ENCODE measurements around the gene SDR42E2. TPM values are rescaled to one million over a fixed set of nuclear protein-coding genes. Genes with fewer than 3 reads are reported as not detected.
A peak's percentile ranks its signal among the peaks of the same experiment; 100 is the strongest.
"Not testable (repeated sequence)": the region's sequence is repeated elsewhere in the genome, so short reads cannot be mapped to it uniquely, and the experiment has no call there.

Gene SDR42E2
- total RNA-seq, 1 donor from 2014 or later = 0.20 TPM

DNA sequence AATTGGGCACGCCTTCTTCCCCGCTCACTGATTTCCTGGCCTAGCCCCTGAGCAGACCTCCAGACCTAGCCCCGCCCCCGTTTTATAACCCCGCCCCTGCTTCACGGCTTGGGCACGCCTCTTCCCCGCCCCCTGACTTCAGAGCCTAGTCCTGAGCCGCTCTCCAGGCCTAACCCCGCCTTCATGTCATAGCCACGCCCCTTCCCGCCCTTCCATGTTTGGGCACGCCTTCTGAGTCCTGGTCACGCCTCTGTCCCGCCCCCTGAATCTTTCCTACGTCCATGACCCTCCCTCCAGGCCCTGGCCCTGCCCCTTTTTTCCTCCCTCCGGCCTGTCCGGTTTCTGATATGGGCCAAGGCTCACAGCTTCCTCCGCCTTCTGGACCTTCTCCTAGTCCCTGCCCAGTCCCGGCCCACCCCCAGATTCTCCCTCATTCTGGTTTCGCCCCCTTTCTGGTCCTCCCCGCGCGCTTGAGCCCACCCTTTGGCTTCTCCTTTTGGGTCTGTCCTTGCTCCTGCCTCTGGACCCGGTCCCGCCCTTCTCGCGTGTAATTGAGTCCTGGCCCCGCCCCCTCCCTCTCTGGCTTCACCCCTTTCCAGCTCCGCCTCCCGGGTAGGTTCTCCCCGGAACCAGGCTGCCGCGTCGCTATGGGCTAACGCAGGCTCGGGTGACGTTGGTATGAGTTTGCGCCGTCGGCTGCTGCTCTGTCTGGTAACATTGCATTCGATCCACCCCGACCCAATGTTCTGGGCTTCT, 28.6 kb downstream of the SDR42E2 start:
- peak; percentile 96 to 100 for DNase-seq (ENCODE audit: low read depth in 2 of 2)

DNA sequence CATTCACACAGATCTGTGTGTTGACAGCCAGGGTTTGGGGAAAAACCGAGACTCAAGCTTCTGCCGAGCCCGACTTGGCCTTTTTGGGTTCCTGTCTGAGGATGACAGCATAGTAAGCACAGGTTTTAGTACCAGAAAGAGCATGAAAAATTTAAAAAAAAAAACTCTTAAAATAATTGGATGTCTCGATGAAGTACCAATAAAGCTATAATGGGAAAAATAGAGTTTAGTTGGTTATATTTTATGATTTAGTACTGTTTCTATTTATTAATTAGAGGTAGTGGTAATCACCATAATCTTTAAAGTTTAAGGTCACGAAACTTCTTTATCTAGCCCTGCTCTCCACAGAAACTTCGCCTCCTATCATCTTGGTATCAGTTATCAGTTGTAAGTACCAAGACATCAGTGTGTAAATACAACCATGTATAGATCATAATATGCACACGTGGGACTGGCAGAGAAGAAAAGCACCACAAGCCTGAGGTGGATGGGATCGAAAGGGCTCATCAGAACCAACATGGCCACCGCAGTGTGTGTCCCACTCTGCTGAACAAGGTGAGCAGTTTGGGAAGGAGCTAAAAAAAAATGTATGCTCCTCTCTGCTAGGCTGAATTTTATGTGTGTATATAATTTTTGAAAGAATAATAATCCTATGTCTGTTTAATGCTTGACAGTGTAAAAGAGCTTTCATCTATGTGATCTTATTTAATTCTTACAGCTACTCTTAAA, 29.4 kb downstream of the SDR42E2 start:
- peak; percentile 45 to 54 for DNase-seq (ENCODE audit: low read depth in 2 of 2)

DNA sequence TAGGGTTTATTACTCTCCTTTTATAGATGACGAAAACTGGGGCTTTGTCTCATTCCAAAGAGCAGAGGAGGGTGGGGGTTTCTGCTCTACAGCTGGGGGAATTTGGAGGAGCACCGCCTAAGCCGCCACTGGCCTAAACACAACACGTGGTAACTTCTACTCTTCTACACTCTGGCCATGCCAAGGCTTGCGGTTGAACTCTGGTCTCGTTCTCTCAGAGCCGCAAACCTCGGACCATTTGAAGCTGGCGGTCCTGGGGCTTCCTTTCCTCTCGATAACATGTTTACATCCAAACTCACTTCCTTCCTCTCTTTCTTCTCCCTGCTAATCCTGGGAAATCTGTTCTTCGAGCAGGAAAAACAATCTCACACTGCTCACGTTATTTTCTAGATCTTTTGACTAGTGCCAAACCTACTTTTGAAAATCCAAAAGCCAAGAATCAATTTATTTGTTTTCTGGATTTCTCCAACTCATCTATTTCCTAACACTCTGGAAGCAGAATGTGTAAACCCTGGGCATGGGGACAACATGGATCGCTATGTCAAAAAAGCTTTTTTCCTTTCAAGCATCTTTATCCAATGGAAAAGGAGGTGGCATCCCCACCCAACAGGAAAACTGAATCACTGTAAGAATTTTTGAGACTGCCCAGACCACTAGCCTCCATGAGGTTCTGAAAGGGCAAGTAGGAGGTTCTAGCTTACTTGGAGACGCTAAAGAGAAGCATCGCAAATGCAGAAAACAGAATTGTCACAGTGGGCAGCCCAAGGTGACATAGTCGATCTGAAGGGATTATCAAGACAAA, 30.2 kb downstream of the SDR42E2 start:
- peak; percentile 91 to 98 for DNase-seq (ENCODE audit: low read depth in 2 of 2)

DNA sequence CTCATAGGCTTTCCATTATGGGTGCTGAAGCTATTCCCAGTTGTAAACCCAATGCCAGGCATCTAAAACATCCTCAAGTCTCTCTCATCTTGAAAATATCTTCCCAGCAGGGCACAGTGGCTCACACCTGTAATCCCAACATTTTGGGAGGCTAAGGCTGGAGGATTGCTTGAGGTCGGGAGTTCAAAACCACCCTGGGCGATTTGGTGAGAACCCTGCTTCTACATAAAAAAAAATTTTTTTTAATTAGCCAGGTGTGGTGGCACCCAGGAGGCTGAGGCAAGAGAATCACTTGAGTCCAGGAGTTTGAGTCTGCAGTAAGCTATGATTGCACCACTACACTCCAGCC, 30.7 kb downstream of the SDR42E2 start:
- no peak for DNase-seq (ENCODE audit: low read depth in 2 of 2)

DNA sequence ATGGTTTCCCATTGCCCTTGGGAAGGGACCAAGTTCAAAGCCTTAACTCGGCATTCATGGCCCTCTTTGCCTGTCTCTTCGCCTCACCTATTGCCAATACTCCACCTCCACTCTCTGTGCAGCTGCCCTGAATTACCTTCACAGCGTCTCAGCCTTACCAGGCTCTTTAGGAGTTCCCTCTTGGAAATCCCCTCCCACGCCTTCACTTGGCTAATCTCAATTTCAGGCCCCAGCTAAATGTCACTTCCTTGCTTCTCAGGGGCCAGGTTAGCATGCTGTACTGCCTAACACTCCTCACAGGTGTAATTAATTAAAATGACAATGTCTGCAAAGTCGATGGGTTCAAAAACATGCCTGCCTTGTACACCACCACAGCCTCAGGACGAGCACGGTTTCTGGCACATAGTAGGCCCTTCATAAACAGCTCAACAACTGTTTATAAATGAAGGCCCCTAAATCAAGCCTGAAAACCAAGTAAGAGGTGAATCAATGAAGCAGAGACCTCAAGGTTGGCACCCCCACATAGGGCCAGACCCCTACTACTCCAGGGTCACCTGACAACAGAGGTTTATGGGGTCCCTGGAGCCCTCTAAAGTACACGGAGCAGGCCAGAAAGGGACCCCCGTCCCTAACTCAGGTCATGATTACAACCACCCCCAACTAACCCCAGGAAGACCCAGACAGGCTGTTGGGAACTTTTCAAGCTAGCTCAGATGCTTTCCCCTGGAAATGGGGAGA, 32.6 kb downstream of the SDR42E2 start:
- no peak for DNase-seq (ENCODE audit: low read depth in 2 of 2)

DNA sequence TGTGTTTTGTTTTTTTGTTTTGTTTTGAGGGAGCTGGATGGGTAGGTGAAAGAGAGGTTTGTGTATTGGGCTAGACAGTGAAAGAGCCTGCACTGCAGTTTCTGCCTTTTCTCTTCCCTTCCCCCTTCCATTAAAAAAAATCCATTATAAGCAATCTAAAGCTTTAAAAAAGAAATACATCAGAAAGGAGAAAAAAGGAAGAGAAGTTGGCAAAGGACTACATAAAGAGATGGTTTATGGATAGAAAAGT, 33.1 kb downstream of the SDR42E2 start:
- DNase-seq (ENCODE audit: low read depth in 2 of 2) = no peak

DNA sequence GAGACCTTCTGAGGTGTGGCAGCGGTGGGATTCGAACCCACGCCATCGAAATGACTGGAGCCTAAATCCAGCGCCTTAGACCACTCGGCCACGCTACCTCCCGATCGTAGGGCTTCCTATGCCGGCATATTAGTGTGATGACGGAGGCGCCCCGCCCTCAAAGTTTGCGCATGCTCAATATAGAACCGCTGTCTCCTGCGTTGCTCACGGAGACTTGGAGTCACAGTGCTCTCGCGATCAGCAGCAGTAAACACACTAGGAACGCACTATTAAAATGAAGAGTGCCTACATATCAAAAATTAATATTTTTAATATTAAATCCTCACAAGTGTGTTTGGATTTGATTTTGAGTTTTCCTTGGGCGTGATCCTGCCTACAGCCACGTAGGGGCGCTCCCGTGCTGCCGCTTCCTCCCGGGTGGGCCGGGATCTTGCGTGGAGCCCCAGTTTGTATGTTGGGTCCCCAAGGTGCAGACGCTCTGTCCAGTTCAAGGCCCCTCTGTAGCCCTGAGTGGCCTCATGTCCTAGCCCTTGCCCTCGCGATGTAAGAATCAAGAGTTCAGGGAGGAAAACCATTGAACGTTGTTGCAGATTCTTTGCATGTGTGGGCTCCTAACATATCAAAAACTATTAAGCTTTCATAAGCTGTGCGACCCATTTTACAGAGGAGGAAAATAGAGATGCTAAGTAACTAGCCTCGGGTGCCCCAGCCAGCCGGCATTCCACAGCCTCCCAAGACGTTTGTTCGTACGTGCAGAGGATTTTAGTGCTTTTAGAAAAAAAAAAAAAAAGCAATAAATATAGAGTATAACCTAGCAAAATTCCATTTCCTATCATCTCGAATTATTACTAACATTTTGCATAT, 33.6 kb downstream of the SDR42E2 start:
- DNase-seq (ENCODE audit: low read depth in 2 of 2) = peak; percentile 90 to 94

DNA sequence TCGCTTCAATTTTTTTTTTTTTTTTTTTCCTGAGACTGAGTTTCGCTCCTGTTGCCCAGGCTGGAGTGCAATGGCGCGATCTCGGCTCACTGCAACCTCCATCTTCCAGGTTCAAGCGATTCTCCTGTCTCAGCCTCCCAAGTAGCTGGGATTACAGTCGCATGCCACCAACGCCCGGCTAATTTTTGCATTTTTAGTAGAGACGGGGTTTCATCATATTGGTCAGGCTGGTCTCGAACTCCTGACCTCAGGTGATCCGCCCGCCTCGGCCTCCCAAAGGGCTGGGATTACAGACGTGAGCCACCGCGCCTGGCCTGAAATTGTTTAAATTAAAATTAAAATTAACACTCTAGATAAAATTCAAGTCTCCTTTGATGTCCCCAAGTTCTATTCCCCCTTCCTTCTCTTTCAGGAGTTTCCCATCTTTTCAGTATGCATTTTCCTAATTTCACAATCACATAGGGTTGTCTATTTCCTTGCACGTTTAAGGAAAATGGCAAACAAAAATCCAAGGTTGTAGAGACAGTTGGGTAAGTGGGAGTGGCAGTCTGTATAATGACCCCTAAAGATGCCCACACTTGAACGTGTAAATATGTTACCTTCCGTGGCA, 34.4 kb downstream of the SDR42E2 start:
- not testable (repeated sequence) for DNase-seq (ENCODE audit: low read depth in 2 of 2)

DNA sequence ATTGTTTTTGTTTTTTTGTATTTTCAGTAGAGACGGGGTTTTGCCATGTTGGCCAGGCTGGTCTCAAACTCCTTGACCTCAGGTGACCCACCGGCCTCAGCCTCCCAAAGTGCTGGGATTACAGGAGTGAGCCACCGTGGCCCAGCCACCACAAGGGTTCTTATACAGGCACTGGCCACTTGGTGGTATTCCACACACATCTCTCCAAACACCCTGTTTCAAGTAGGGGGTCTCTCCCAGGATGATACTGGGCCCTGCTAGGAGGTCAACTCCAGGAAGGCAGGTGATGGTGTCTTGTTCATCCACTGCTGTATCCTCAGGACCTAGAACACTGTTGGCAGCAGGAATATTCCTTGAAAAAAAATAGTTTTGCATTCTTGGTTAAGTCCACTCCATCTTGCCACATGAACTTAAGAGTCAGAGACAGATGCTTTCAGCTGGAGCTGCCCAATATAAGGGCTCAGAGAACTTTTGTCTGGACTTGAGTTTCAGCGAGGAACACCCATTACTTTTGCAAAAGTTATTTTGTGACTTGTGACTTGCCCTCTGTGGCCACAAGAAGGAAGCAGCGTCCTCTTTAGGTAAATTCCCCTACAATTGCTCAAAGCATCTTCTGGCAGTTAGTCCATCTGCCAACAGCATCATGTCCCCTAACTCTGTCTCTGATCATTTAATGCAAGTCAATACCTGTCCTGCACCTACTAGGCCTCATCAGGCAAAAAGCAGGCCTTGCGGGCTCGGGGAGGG, 36.4 kb downstream of the SDR42E2 start:
- DNase-seq (ENCODE audit: low read depth in 2 of 2) = no peak

DNA sequence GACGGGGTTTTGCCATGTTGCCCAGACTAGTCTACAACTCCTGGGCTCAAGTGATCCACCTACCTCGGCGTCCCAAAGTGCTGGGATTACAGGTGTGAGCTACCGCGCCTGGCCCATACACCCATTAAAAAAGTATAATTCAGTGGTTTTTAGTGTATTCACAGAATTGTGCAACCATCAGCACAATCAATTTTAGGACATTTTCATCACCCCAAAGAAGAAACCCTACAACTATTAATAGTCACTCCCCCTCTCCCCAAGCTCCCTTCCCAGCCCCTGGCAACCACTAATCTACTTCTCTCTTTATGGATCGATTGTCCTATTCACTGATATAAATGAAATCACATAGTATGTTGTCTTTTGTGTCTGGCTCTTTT, 39.9 kb downstream of the SDR42E2 start:
- no peak for DNase-seq (ENCODE audit: low read depth in 2 of 2)

DNA sequence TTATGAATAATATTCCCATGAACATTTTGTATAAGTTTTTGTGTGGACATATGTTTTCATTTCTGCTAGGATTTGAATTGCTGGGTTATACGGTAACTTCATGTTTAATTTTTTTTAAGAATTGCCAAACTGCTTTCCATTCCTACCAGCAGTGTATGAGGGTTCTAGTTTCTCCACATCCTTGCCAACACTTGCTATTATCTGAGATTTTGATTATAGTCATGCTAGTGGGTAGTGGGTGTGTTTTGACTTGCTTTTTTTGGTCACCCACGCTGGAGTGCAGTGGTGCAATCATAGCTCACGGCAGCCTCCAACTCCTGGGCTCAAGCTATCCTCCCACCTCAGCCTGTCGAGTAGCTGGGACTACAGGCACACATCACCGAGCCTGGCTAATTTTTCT, 40.8 kb downstream of the SDR42E2 start:
- no peak for DNase-seq (ENCODE audit: low read depth in 2 of 2)

DNA sequence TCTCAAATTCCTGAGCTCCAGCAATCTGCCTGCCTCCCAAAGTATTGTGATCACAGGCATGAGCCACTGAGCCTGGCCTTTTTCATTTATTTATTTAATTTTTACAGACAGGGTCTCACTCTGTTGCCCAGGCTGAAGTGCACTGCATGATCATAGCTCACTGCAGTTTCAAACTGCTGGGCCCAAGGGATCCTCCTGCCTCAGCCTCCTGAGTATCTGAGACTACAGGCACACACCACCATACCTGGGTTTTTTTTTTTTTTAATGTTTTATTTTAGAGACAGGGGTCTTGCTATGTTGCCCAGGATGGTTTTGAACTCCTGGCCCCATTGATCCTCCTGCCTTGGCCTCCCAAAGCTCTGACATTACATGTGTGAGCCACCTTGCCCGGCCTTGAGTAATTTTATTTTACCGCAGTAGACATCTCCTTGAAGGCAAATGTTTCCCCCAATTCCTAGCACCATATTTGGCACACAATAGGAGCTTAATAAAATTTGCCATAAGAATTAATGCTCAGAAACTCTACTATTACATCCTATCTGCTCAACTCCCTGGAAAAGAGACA, 41.9 kb downstream of the SDR42E2 start:
- no peak for DNase-seq (ENCODE audit: low read depth in 2 of 2)

DNA sequence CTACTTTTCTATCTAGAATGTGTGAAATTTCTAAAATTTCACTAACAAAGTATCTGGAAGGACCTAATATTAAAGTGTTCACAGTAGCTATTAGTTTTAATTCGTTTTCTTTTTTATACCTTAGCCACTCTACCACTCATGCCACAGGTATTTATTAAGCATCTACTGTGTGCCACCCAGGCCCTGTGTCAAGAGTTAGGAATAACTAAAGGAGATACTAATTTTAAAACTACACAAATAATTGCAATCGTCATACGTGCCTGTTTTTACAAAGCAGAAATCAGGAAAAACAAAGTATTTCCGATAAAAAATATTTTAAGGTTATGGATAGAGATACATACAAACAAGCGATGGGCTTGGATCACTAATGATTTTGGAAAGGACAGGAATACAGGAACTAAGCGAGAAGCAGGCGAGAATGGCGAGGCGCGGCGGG, 43.3 kb downstream of the SDR42E2 start:
- DNase-seq (ENCODE audit: low read depth in 2 of 2) = no peak

DNA sequence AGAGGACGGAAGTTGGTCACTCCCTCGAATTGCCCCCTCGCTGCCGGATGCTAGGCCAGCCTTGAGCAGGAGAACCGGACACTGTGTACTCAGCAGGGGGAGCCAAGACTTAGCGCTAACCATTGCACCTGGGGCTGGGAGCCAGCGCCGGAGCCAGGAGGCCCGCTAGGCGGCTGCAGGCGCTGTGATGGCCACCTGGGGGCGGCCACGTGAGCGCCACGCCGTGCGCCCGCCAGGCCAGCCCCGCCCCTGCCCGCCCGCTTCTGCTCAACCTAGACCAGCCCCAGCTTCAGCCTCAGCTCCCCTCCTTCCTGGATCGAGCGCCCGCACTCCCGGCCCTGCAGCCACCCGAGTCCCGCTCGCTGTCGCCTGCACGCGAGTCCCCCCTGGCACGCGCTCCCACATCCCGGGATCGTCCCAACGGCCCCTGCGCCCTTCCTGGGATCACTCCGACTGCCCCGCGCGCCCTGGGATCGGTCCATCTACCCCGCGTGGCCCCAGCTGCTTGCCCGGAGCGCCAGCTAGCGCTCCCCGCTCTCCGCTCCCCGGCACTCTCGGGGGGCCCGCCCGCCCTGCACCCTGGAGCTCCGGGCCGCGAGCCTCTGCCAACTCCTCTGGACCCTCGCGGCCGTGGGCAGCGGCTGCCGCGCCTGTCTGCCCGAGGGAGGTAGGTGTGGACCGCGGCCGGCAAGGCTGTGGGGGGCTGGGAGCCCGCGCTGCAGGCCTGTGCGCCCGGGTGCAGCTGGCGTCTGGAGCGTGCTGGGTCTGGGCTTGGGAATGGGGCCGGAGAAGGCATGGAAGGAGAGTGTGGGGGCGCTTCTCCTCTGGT, 43.9 kb downstream of the SDR42E2 start, which contains the start of gene EEF2K:
Gene EEF2K, plus strand, starts transcription at position 266 of the 829 bp plus-strand sequence. CDS start 19,452 bp downstream, outside the sequence.
- DNase-seq (ENCODE audit: low read depth in 2 of 2) = peak; percentile 89 to 95

DNA sequence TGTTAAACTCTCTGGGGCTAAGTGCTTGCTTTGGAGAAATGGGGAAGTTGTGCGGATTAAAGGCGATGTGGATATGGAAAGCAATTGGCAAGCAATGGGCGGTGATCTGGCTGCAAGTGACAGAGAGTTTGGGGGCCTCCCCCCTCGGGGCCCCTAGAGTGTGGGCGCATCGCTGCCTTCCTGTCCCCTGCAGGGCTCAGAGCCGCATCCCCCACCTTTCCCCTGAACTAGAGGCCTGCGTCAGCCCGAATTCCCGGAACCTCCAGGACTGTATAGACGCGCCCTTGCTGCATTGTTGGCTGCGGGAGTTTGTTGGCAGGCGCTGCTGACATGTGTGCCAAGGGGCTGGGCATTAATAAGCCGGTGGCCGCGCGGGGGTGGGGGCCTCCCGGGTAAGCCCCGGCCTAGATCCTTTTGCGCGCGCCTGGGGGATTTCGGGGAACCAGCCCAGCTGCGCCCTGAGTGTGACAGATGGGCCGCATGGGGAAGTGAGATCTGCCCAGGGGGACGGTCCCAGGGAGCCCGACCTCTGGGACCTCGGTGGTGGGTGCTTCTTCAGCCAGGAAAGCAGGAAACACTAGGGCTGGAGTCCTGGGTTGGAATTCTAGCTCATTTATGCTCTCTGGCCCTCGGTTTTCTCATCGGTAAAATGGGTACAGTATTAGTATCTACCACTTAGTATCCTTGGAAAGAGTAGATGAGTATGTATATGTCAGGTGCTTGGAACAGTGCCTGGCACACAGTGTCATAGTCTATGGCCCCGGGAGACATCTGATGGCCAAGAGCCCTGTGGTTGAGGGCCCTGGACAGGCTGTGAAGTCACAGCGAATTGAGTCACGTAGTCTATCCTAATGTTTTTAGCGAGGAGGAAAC, 44.8 kb downstream of the SDR42E2 start:
- peak; percentile 71 to 90 for DNase-seq (ENCODE audit: low read depth in 2 of 2)

DNA sequence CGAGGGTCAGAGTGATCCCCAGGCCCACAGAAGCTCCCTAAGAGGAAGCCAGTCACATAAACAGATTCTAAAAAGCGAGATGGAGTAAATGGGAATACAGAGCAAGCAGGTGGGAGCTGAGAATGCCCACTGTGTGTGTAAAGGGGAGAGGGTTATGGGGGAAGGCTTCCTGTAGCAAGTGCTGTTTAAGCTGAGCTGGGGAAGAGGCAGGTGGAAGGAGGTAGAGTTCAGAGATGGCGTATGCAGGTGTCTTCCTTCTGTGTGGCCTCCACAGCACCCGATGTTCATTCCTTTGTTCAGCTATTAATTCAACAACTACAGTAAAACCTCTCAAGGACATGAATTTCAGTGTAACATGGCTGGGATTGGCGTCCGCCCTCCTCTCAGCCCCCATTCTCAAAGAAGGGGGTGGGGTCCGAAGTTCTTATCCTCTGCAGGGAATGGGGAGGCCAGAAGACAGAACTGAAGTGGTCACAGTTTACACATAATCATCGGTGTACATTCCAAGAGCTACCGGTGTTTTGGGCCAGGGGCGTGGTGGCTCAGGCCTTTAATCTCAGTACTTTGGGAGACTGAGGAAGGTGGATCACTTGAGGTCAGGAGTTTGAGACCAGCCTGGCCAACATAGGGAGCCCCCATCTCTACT, 45.5 kb downstream of the SDR42E2 start:
- no peak for DNase-seq (ENCODE audit: low read depth in 2 of 2)

DNA sequence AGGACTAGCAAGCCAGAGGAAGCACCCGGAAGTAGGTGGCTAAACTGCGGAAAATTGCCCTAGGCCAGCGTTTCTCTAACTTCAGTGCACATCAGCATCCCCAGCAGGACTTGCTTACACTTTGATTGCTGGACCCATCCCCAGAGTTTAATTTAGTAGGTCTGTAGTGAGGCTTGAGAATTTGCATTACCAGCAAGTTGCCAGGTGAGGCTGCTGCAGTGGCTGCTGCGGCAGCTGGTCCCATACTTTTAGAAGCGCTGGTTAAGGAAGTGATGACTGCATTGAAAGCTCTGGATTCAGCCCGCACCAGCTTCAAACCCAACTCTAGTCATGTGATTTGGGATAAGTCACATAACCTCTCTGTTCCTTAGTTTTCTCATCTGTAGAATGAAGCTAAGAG, 48.0 kb downstream of the SDR42E2 start:
- DNase-seq (ENCODE audit: low read depth in 2 of 2) = no peak

All from lung microvascular endothelial cell (primary cell).